ENCODE data around the gene POGZ. TPM values are rescaled to one million over a fixed set of nuclear protein-coding genes. Genes with fewer than 3 reads are reported as not detected.
A peak's percentile ranks its signal among the peaks of the same experiment; 100 is the strongest.

Gene POGZ
- total and polyA plus RNA-seq, 7 experiments from 2014 or later, result 7.4 to 143 (median 111) TPM

DNA sequence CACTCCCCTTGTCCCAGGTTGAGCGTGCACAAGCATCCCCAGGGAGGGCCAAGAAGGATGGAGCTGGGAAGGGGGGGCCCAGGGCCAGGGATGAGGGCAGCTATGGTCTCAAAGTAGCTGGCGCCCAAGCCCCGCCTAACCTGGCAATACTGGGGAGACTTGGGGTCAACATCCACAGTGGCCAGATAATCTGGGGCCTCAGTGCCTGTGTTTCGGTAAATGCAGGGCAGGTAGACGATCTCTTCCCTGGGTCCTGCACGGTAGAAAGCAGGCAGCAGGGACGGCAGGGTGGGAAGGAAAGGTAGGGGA lies 90.0 kb downstream of the POGZ start:
- H3K27ac Mint-ChIP-seq, result no peak overlapping the region
- no peaks in the 10 kb centered on the region for H3K27me3 Mint-ChIP-seq
- Histone ChIP-seq H3K4me1 (ENCODE audit: control insufficient read depth in 2 of 2, insufficient read depth in 2 of 2, low read length in 2 of 2) (no peaks in the 10 kb centered on the region), H3K27me3 (ENCODE audit: control insufficient read depth in 2 of 2, insufficient read depth in 2 of 2, low read length in 2 of 2) (no peaks in the 10 kb centered on the region), H3K36me3 (ENCODE audit: control insufficient read depth in 2 of 3, insufficient read depth in 3 of 3, low read length in 3 of 3) (no peaks in the 10 kb centered on the region), H3K27ac (ENCODE audit: low read depth, low read length) (no peak overlapping the region), H3K4me3 (ENCODE audit: low read length) (no peak overlapping the region), H3K9me3 (ENCODE audit: control insufficient read depth in 2 of 3, low read length in 3 of 3) (no peaks in the 10 kb centered on the region)
- ChIA-PET CTCF (no interaction called here), POLR2A (no interaction called here)
- ATAC-seq (no peak), DNase-seq (no peak)
- H3K9me3 Mint-ChIP-seq, result no peaks in the 10 kb centered on the region
- peaks cover 0 to 6% (median 0%) of the 10 kb centered on the region in 7 donors for H3K4me1 Mint-ChIP-seq
- intact Hi-C loops (cut with micrococcal nuclease), result no loop called here
- H3K36me3 Mint-ChIP-seq, result no peaks in the 10 kb centered on the region
- H3K4me3 Mint-ChIP-seq, result no peak overlapping the region

DNA sequence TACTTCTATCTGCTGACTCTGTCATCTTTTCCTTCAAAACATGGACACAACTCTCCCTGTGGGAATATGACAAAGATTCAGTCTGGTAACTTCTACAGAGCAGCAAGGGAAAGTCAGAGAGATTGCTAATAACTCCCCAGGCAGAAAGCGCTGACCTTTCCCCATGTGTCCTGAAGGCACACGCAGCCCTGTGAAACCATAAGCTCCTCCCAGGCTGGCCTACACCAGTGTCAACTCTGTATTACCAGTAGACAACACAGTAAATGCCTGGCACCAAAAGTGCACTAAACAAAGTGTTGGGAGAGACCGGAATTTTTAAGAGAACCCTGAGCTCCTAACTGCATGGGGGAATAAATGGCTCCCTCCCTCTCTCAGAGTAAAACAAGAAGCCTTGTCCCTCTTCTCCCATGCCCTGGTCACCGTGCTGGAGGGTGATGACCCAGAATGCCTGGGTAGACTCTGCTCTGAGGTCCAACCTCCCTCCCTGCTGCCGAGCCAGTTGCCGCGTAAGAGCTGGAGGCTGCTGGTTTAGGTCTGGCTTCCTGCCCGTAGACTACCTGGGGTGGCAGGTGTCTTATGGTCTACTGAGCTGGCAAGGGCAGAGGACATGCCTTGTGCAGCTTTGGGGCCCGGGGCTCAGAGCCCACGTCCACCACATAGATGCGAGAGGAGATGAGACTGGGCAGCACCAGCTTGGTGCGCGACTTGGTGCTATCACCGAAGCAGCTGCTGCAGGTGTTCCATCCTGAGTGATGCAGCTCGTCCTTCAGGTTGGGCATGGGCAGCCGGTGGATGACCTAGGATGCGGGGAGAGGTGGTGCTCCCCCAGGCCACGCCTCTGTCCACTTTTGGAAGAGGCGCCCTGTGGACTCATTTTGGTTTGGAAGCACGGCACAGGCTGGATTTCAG lies 90.6 kb downstream of the POGZ start:
- H3K27me3 Mint-ChIP-seq, result no peaks in the 10 kb centered on the region
- H3K27ac Mint-ChIP-seq, result no peak overlapping the region
- no peaks in the 10 kb centered on the region for H3K36me3 Mint-ChIP-seq
- ChIA-PET CTCF (no interaction called here), POLR2A (no interaction called here)
- Histone ChIP-seq H3K27ac (ENCODE audit: low read depth, low read length) (no peak overlapping the region), H3K9me3 (ENCODE audit: control insufficient read depth in 2 of 3, low read length in 3 of 3) (no peaks in the 10 kb centered on the region), H3K36me3 (ENCODE audit: control insufficient read depth in 2 of 3, insufficient read depth in 3 of 3, low read length in 3 of 3) (no peaks in the 10 kb centered on the region), H3K4me3 (ENCODE audit: low read length) (no peak overlapping the region), H3K27me3 (ENCODE audit: control insufficient read depth in 2 of 2, insufficient read depth in 2 of 2, low read length in 2 of 2) (no peaks in the 10 kb centered on the region), H3K4me1 (ENCODE audit: control insufficient read depth in 2 of 2, insufficient read depth in 2 of 2, low read length in 2 of 2) (no peaks in the 10 kb centered on the region)
- peaks cover 0 to 2% (median 0%) of the 10 kb centered on the region in 7 donors for H3K4me1 Mint-ChIP-seq
- no peak for ATAC-seq
- intact Hi-C loops (cut with micrococcal nuclease), result no loop called here
- no peak for DNase-seq
- H3K4me3 Mint-ChIP-seq, result no peak overlapping the region
- peaks cover 0 to 3% (median under 1%) of the 10 kb centered on the region in 11 donors for H3K9me3 Mint-ChIP-seq

DNA sequence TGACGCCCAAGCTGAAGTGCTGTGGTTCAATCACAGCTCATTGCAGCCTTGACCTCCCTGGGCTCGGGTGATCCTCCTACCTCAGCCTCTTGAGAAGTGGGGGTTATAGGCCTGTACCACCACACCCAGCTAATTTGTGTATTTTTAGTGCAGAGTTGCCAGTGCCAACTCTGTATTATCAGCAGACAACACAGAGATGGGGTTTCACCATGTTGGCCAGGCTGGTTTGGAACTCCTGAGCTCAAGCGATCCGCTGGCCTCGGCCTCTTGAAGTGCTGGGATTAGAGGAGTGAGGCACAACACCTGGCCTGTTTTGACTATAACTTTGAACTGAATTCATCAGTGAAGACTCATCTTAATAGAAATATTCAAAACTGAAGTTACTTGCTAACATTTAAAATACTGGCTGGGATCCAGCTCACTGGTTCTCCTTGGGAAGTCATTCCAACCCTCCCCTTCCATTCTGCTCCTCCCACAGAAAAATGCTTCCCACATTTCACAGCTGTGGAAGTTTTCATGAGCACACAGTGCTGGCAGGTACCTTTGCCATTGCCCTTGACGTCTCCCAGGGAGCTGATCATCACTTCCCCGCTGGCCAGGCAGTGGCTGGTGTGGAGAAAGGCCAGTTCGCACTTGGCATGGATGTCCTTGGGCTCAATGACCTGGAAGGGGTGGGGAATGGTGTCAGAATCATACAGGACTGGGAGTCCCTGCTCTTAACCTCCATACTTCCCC lies 91.5 kb downstream of the POGZ start:
- Mint-ChIP-seq H3K36me3 (no peaks in the 10 kb centered on the region), H3K27ac (peak overlapping the region in 1 of 9 donors; percentile 36), H3K4me3 (no peak overlapping the region), H3K9me3 (peaks cover 0 to 11% (median 5%) of the 10 kb centered on the region in 11 donors), H3K27me3 (no peaks in the 10 kb centered on the region), H3K4me1 (peaks cover 0 to 2% (median 0%) of the 10 kb centered on the region in 7 donors)
- Histone ChIP-seq H3K4me1 (ENCODE audit: control insufficient read depth in 2 of 2, insufficient read depth in 2 of 2, low read length in 2 of 2) (no peaks in the 10 kb centered on the region), H3K4me3 (ENCODE audit: low read length) (no peak overlapping the region), H3K9me3 (ENCODE audit: control insufficient read depth in 2 of 3, low read length in 3 of 3) (peaks cover 0 to under 1% (median 0%) of the 10 kb centered on the region in 3 experiments), H3K27me3 (ENCODE audit: control insufficient read depth in 2 of 2, insufficient read depth in 2 of 2, low read length in 2 of 2) (no peaks in the 10 kb centered on the region), H3K27ac (ENCODE audit: low read depth, low read length) (no peak overlapping the region), H3K36me3 (ENCODE audit: control insufficient read depth in 2 of 3, insufficient read depth in 3 of 3, low read length in 3 of 3) (no peaks in the 10 kb centered on the region)
- DNase-seq, result no peak
- intact Hi-C loops (cut with micrococcal nuclease), result no loop called here
- CTCF ChIA-PET, result no interaction called here
- POLR2A ChIA-PET, result no interaction called here
- no peak for ATAC-seq

DNA sequence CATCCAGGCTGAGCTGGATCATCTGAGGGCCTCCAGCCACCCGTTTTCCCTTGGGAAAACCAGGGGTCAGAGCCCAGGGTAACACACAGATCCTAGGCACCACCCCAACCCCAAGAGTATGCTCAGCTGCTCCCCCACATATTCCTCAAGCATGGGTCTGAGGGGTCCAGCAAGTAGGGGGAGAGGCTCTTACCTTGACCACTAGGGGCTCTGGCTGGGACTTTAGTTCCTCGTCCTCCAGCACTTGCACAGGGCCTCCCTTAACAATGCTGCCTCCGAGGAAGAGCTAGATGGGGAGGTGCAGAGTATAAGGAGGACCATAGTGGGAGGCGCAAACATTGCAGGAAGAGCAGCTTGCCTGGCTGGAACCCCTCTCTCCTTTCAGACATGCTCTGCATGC lies 94.3 kb downstream of the POGZ start:
- H3K27me3 ChIP-seq (ENCODE audit: control insufficient read depth in 2 of 2, insufficient read depth in 2 of 2, low read length in 2 of 2), result no peaks in the 10 kb centered on the region
- CTCF ChIA-PET, result no interaction called here
- no peaks in the 10 kb centered on the region for H3K36me3 ChIP-seq (ENCODE audit: control insufficient read depth in 2 of 3, insufficient read depth in 3 of 3, low read length in 3 of 3)
- H3K27ac ChIP-seq (ENCODE audit: low read depth, low read length), result no peak overlapping the region
- H3K4me1 ChIP-seq (ENCODE audit: control insufficient read depth in 2 of 2, insufficient read depth in 2 of 2, low read length in 2 of 2), result no peaks in the 10 kb centered on the region
- H3K27ac Mint-ChIP-seq, result no peak overlapping the region
- DNase-seq (no peak), ATAC-seq (no peak)
- H3K9me3 ChIP-seq (ENCODE audit: control insufficient read depth in 2 of 3, low read length in 3 of 3), result peaks cover 0 to 11% (median 5%) of the 10 kb centered on the region in 3 experiments
- no peaks in the 10 kb centered on the region for H3K4me1 Mint-ChIP-seq
- no peak overlapping the region for H3K4me3 ChIP-seq (ENCODE audit: low read length)
- no peak overlapping the region for H3K4me3 Mint-ChIP-seq
- H3K36me3 Mint-ChIP-seq, result peaks cover 4 to 10% (median 5%) of the 10 kb centered on the region in 5 donors
- H3K9me3 Mint-ChIP-seq, result peaks cover 3 to 32% (median 10%) of the 10 kb centered on the region in 11 donors
- H3K27me3 Mint-ChIP-seq, result no peaks in the 10 kb centered on the region
- intact Hi-C loops (cut with micrococcal nuclease), result no loop called here
- POLR2A ChIA-PET, result no interaction called here

DNA sequence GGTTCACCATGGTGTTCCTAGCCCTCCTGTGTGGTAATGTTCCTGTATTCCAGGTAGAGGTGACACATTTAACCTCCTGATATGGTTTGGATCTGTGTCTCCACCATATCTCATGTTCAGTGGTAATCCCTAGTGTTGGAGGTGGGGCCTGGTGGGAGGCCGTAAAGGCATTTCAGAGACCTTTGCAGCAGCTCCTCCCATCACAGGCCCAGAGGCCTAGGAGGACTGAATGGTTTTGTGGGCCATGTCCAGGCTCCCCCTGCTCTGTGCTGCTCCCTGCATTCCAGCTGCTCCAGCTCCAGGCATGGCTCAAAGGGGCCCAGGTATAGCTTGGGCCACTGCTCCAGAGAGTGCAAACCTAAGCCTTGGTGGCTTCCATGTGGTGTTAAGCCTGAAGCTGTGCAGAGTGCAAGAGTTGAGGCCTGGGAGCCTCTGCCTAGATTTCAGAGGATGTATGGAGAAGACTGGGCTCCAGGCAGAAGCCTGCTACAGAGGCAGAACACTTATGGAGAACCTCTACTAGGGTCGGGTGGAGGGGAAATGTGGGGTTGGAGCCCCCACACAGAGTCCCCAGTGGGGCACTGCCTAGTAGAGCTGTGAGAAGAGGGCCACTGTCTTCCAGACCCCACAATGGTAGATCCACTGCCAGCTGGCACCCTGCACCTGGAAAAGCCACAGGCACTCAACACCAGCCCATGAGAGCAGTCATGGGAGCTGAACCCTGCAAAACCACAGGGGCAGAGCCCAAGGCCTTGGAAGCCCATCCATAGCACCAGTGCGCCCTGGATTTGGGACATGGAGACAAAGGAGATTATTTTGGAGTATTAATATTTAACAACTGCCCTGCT lies 96.8 kb downstream of the POGZ start:
- CTCF ChIA-PET, result no interaction called here
- Mint-ChIP-seq H3K27ac (no peak overlapping the region), H3K36me3 (peaks cover 4 to 10% (median 5%) of the 10 kb centered on the region in 5 donors)

DNA sequence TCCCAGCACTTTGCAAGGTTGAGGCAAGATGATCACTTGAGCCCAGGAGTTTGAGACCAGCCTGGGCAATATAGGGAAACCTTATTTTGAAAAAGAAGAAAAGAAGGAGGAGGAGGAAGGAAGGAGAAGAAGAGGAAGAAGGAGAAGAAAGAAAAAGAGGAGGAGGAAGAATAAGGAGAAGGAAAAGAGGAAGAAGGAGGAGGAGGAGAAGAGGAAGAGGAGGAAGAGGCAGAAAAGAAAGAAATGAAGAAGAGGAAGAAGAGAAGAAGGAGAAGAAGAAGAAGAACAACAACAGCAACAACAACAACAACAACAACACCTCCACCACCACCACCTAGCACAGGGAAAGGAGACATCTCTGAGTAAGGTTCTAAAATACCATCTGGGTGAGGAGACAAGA lies 97.4 kb downstream of the POGZ start:
- intact Hi-C loops (cut with micrococcal nuclease), result no loop called here
- H3K36me3 ChIP-seq (ENCODE audit: control insufficient read depth in 2 of 3, insufficient read depth in 3 of 3, low read length in 3 of 3), result no peaks in the 10 kb centered on the region
- H3K36me3 Mint-ChIP-seq, result peaks cover 4 to 10% (median 5%) of the 10 kb centered on the region in 5 donors
- no peak overlapping the region for H3K27ac Mint-ChIP-seq
- H3K27me3 Mint-ChIP-seq, result peaks cover 0 to 3% (median 0%) of the 10 kb centered on the region in 5 donors
- peaks cover 3 to 32% (median 10%) of the 10 kb centered on the region in 11 donors for H3K9me3 Mint-ChIP-seq
- ATAC-seq (no peak), DNase-seq (no peak)
- POLR2A ChIA-PET, result no interaction called here
- no peak overlapping the region for H3K4me3 ChIP-seq (ENCODE audit: low read length)
- H3K4me1 ChIP-seq (ENCODE audit: control insufficient read depth in 2 of 2, insufficient read depth in 2 of 2, low read length in 2 of 2), result no peaks in the 10 kb centered on the region
- H3K9me3 ChIP-seq (ENCODE audit: control insufficient read depth in 2 of 3, low read length in 3 of 3), result peaks cover 0 to 11% (median 5%) of the 10 kb centered on the region in 3 experiments
- H3K27ac ChIP-seq (ENCODE audit: low read depth, low read length), result no peak overlapping the region
- CTCF ChIA-PET, result no interaction called here
- H3K4me3 Mint-ChIP-seq, result no peak overlapping the region
- no peaks in the 10 kb centered on the region for H3K27me3 ChIP-seq (ENCODE audit: control insufficient read depth in 2 of 2, insufficient read depth in 2 of 2, low read length in 2 of 2)
- no peaks in the 10 kb centered on the region for H3K4me1 Mint-ChIP-seq

More for the DNA sequence above, 96.8 kb downstream of the POGZ start:
- H3K9me3 Mint-ChIP-seq, result peaks cover 3 to 32% (median 10%) of the 10 kb centered on the region in 11 donors
- H3K4me1 ChIP-seq (ENCODE audit: control insufficient read depth in 2 of 2, insufficient read depth in 2 of 2, low read length in 2 of 2), result no peaks in the 10 kb centered on the region
- POLR2A ChIA-PET, result no interaction called here
- peaks cover 0 to 3% (median 0%) of the 10 kb centered on the region in 5 donors for H3K27me3 Mint-ChIP-seq
- ATAC-seq (no peak), DNase-seq (no peak)
- H3K9me3 ChIP-seq (ENCODE audit: control insufficient read depth in 2 of 3, low read length in 3 of 3), result peaks cover 0 to 11% (median 5%) of the 10 kb centered on the region in 3 experiments
- no peaks in the 10 kb centered on the region for H3K27me3 ChIP-seq (ENCODE audit: control insufficient read depth in 2 of 2, insufficient read depth in 2 of 2, low read length in 2 of 2)
- intact Hi-C loops (cut with micrococcal nuclease), result no loop called here
- H3K36me3 ChIP-seq (ENCODE audit: control insufficient read depth in 2 of 3, insufficient read depth in 3 of 3, low read length in 3 of 3), result no peaks in the 10 kb centered on the region
- H3K4me3 ChIP-seq (ENCODE audit: low read length), result no peak overlapping the region
- no peak overlapping the region for H3K27ac ChIP-seq (ENCODE audit: low read depth, low read length)
- no peaks in the 10 kb centered on the region for H3K4me1 Mint-ChIP-seq
- H3K4me3 Mint-ChIP-seq, result no peak overlapping the region

All from naive thymus-derived CD4-positive, alpha-beta T cell (primary cell).